Measurements from ENCODE around the gene TMOD4. TPM values are rescaled to one million over a fixed set of nuclear protein-coding genes. Genes with fewer than 3 reads are reported as not detected.

The TMOD4 gene
- polyA plus RNA-seq, 1 donor: 1.7 TPM

DNA sequence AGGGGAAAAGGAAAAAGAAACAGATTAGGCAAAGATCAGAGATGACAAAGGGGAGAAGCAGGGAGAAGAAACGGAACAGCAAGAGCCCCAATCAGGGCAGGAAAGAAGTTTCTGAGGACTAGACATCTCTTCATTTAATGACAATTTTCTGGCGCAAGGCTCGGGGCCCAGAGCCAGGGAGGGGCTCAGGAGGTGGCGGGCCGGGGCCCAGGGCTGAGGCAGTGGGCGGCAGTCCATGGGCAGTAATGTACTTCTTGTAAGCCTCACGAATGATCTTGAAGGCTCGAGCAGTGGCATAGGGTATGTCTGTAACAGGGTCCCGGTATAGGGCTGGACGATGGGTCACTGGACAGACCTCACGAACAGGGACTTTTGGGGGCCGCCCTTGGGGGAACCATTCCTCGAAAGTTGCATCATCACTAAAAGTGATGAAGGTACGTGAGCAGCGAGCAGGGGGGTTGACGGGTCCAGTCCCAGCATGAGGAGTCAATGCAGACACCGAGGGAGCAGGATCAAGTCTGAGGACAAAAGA is 799 bp upstream of the TMOD4 start:
- DNase-seq: no peak

- DNase-seq: no peak
Observed at GRCh38 chr1:151175041-151175741, 590 bp downstream of the TMOD4 start.

DNA sequence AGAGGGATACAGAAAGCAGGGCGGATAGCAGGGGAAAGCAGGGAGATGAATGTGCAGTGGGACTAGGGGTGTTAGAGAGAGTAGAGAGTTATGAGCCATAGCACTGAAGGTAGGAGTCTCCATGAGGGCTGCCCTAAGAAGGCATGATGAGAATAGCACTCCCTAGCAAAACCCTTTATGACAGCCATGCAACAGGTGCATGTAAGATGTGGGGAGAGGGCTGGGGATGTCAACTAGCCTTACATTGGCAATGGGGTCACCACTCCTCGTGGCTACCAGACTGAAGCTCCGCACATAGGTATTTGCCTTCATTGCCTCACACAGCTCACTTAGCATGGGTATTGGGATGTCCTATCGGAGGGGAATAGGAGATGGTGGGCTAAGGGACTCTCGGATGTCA is 4.6 kb downstream of the TMOD4 start:
- DNase-seq: no peak

DNA sequence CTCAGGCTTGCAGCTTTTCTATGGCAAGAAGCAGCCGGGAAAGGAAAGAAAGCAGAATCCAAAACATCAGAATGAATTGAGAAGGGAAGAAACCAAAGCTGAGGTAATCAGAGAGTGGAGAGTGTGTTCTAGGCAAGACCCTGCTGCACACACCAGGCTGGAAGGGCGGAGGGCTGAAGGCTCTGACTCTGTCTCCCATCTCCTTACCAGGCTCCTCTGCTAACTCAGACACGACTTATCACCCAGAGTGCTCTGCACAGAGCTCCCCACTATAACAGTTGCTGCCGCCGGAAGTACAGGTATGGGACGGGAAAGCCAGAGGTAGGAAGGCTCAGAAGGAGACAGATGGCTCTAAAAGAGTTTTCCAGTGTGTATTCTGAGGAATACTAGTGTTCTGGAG is 8.7 kb downstream of the TMOD4 start:
- no peak for DNase-seq

- DNase-seq: no peak
Observed at GRCh38 chr1:151166505-151166956, 9.2 kb downstream of the TMOD4 start.

DNA sequence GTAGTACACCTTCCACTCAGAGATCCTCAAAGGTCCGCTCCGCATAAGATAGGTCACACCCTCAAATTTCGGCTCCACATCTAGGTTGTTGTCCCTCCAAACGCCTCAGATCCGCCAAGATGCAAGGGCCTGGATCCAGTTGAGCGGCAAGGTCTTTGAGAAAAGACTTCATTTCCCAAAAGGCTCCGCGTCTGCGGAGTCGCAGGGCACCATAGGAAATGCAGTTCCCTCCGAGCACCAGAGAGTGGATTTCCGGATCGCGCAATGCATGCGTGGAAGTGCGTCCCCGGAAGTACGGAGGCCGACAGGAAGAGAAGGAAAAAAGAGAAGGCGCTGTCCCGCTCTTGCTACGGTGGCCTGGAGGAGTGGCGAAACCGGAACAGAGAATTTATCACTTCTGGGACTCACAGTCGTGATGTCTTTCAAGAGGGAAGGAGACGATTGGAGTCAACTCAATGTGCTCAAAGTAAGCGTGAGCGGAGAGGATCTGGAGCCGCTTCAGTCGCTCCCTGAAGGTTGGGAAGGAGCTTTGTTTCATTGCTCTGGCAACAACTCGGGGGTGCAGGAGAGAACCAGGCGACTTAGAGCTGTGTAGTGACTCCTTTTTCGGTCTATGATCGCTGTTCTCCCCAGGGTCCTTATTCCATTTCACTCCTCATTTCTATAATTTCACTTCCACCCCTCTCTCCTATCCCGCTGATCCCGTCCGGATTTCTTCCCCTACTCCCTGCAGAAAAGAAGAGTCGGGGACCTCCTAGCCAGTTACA is 9.9 kb downstream of the TMOD4 start, which contains the start of the genes LYSMD1 and SCNM1:
Gene LYSMD1 (minus strand): TSS at position 165 of the 767 bp plus-strand sequence. CDS start 644 bp downstream, outside the sequence.
Gene SCNM1 (plus strand): TSS at position 407 of the 767 bp plus-strand sequence. CDS start 9 bp downstream, at position 416.
- peak; percentile 99 for DNase-seq

- peak; percentile 62 for DNase-seq
Observed at GRCh38 chr1:151165281-151165737, 10.5 kb downstream of the TMOD4 start.

GRCh38 chr1:151164732-151165280 is 11.0 kb downstream of the TMOD4 start:
- no peak for DNase-seq

DNA sequence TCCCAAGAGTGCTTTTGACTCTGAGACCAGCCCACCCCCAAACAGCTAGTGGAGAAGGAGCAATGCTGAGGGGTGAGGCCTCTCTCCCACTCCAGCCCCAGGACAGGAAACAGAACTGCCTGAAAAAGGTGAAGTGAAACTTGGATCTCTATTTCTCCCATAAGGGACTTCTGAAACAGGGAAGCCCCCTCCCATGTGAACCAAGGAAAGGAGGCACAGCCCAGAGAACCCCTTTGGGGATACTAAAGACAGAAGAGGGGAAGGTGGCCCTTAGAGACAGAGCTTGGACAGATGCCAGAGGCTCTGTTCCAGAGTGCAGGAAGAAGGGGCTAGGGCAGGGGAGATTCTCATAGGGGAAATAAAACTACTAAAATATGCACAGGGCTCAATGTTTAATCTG is 16.4 kb downstream of the TMOD4 start:
- DNase-seq: no peak

- no peak for DNase-seq
Observed at GRCh38 chr1:151158751-151159251, 17.0 kb downstream of the TMOD4 start.

DNA sequence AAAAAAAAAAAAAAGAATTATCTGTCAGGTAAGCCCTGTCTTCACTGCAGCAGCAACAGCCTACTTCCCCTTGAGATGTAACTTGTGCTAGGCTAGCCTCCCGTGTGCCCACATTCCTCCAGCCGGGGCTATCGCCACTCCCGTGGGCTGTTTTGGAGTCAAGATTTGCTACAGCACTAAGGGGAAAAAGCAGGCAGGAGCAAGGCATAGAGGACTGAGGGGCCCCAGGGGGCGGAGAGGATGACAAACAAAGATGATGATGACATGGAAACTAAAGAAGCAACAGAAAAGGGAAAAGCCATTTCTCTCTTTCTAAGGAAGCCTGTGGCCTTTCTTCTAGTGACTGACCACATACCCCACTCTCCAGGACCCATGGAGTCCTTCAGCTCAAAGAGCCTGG is 17.5 kb downstream of the TMOD4 start:
- DNase-seq: no peak

GRCh38 chr1:151157067-151157531 is 18.7 kb downstream of the TMOD4 start:
- no peak for DNase-seq

GRCh38 chr1:151156515-151156819 is 19.3 kb downstream of the TMOD4 start, which contains the start of gene TNFAIP8L2:
Gene TNFAIP8L2, plus strand, starts transcription at chr1:151156649. Its CDS starts 2,049 bp downstream, at chr1:151158698.
- no peak for DNase-seq

DNA sequence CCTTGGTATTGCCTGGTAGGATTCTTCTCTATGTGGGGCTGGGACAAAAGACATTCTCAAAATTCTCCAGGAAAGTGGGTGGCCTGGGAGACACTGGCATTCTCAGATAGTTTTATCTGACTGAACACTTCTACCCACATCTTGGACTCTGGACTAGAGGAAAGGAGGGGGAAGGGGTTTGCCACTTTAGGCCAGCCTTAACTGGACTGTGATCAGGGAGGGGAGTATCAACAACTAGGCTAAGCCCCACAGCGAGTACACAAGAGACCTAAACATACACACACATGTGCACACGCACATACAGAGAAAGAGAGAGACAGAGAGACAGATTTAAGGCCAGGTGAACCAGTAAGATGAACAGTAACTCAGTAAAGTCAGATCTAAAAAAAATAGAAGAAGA is 28.1 kb downstream of the TMOD4 start:
- DNase-seq: no peak

DNA sequence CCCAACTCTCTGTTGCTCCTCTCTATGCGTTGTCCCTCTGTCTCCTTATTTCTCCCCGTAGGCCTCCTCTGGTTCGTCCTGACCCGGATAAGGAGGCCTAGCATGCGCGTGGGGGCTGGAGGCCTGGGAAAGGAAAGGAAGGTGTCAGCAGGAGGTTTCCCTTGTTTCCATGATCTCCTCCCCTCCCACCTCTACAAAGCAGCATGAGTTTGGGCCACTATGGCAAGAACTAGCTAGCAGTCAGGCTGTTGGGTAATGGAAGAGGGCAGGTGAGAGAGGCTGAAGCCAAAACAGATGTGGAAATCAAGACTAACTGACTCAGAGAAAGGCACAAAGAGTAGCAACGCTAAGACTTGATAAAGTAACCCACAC is 28.7 kb downstream of the TMOD4 start:
- peak; percentile 19 for DNase-seq

DNA sequence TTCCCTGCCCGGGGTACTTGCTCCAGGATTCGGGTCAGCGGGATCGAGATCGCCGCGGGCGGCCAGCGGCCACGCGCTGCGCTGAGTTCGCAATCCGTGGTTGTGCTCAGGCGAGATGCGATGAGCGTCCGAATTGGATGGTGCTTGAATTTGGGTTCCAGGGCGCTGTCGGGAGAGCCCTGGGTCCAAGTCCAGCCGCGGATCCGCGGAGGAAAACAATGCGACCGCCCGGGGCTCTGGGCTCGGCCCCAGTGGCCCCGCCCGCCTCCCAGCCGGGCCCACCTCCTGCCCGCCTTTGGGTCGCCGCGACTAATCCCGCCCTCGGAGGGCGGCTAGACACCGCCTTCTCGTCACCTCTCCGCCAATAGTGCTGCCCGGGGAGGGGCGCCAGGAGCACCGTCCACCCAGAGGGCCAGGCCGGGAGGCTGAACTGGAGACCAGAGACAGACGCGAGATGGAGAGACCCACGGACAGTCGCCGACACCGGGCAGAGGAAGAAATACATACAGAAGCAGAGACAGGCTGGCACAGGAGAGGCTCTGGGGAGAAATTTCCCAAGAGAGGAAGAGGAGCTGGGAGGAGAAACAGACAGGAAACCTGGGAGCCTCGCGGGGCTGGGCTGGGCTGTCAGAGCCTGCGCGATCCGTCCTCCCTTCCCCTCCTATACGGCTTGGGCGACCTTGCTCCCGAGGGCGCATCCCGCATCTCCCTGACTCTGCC is 29.2 kb downstream of the TMOD4 start, which contains the start of gene SEMA6C:
Gene SEMA6C (minus strand): TSS at position 220 of the 720 bp plus-strand sequence. CDS start 4,010 bp downstream, outside the sequence.
- DNase-seq: peak; percentile 91

DNA sequence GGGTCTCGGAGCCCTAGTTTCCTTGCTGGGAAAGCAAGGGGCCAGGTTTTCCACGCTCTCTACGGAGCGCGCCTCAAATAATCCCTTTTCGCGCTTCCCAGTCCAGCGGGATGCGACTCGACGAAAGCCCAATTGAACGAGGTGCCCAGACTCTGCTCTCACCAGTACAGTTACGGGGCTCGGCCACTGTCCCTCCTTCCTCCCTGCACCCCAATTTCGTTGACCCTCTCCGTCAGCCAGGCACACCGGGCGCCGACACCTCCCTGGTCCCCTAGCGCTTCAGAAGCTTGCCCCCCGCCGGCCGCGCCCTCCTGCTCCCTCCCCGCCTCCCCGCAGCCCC is 29.7 kb downstream of the TMOD4 start:
- no peak for DNase-seq

DNA sequence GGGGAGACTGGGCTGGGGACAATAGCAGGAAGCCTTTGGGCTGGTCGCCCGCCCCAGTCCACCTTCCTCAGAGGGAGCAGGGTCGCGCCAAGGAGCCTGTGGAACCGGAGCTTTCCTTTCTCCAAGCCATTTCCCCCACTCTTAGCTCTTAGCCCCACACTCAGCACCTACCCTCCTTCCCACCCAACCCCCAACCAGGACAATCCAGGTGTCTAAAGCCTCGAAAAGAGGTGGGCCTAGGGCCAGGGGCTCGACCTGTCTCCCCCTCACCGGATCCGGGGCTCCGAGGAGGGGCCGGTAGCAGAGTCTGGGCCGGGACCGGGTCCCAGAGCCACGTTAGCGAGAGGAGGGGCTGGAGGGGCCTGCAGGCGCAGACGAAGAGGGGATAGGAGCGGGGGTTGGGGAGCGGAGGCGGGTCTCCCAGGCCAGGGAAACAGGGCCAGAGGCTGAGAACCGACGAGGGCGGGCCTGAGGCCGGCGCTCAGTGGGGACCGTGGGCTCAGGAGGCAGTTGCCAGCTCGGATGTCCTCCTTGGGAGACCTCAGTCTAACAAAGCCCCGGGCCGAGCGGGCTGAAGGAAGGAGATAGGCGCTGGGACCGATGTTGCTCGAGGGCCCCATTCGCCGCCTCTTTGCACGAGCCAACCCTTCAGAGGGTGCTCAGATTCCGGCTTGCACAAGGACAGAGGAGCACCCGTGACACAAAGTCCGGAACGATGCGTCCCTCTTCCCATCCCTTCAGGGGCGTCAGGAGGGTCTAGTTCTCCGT is 30.3 kb downstream of the TMOD4 start:
- no peak for DNase-seq

- no peak for DNase-seq
Observed at GRCh38 chr1:151144474-151145303, 31.1 kb downstream of the TMOD4 start.

- no peak for DNase-seq
Observed at GRCh38 chr1:151143986-151144385, 31.8 kb downstream of the TMOD4 start.

Data from left kidney (tissue), 2 donors.